Activated CD4-positive, alpha-beta T cell treated with anti-CD3 and anti-CD28 coated beads for 36 hours (primary cell): ENCODE measurements around the gene GPSM1. TPM values are rescaled to one million over a fixed set of nuclear protein-coding genes. Genes with fewer than 3 reads are reported as not detected.
"Not testable (repeated sequence)": the region's sequence is repeated elsewhere in the genome, so short reads cannot be mapped to it uniquely, and the experiment has no call there.

Experiments
- ATAC-seq: fragments of 200-7000 bp; cut with Tn5 transposase; one replicate; pipeline ENCODE4 v1.10.0; 2021; ENCODE audit warnings: mild to moderate bottlenecking, moderate library complexity
- CTCF ChIA-PET: fragments of 350-600 bp; sonication (Branson Sonifier 250); formaldehyde crosslinking; loops from one replicate; lab custom pipeline; 2021; ENCODE audit warnings: antibody characterized with exemption; lab: Charles Lee
- POLR2A ChIA-PET: fragments of 350-600 bp; sonication (Branson Sonifier 250); formaldehyde crosslinking; loops from one replicate; lab custom pipeline; 2021; ENCODE audit warnings: antibody characterized with exemption, inconsistent platforms; lab: Charles Lee
- DNase-seq: peaks from one replicate; pipeline ENCODE4 v3.0.0-alpha.2; 2020
- H3K27ac Mint-ChIP-seq: one replicate; pipeline ENCODE4 v1.8.0; 2021; ENCODE audit warnings: mixed read lengths
- H3K27me3 Mint-ChIP-seq: one replicate; pipeline ENCODE4 v1.8.0; 2021; ENCODE audit warnings: mixed read lengths
- H3K36me3 Mint-ChIP-seq: one replicate; pipeline ENCODE4 v1.8.0; 2021; ENCODE audit warnings: low read depth, mixed read lengths
- H3K4me1 Mint-ChIP-seq: one replicate; pipeline ENCODE4 v1.8.0; 2021; ENCODE audit warnings: mixed read lengths
- H3K4me3 Mint-ChIP-seq: one replicate; pipeline ENCODE4 v1.8.0; 2021; ENCODE audit warnings: mild to moderate bottlenecking, moderate library complexity, mixed read lengths
- H3K9me3 Mint-ChIP-seq: one replicate; pipeline ENCODE4 v1.8.0; 2021; ENCODE audit warnings: low read depth, mixed read lengths
- intact Hi-C, 2 experiments: fragments of 100-400 bp; cut with DNase I in 1 of 2; cut with micrococcal nuclease in 1 of 2; formaldehyde crosslinking; loops; one replicate each; pipeline versions ENCODE4 v1.14.2 to v1.15.1; 2022 to 2024; cut with DNase I, micrococcal nuclease
- total RNA-seq, 2 experiments: library from RNA; stranded (reverse); gene quantifications; one replicate each; pipeline ENCODE4 v1.2.3, GENCODE V29; 2021

GPSM1 gene
- total RNA-seq, 2 experiments from 2014 or later = 9.6 to 10.8 TPM

DNA sequence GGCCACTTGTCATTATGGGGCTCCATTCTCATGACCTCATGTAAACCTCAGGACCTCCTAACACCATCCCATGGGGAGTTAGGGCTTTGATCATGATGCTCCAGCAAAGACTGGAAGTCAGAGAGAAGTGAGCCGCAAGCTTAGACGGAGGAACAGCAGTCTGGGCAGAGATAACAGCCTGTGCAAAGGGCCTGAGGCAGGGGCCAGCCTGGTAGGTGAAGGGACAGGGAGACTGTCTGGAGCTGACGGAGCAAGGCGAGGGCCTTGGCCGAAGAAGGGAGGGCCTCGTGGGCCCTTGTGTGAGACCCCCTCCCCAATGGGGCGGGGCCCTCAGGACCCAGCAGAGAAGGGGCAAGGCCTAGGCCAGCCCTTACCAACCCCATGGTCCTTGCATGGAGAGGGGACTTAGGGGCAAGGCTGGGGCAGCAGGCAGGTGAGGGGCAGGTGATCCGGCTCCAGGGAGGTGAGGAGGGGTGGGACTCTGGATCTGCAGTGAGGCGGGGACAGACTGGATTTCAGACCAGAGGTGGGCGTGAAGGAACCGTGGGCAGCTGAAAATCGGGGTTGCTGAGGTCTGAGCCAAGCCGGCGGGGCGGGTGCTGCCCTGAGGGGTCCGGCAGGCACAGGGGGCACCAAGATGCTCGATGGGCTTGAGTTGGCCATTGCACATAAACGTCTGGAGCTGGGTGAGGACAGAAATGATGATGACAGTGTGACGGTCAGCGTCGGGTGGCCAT lies 17.4 kb downstream of the GPSM1 start:
- no peaks in the 10 kb centered on the region for H3K9me3 Mint-ChIP-seq
- ATAC-seq (no peak), DNase-seq (no peak)
- H3K27me3 Mint-ChIP-seq = no peaks in the 10 kb centered on the region
- ChIA-PET CTCF (no interaction called here), POLR2A (no interaction called here)
- H3K27ac Mint-ChIP-seq = no peak overlapping the region
- no peaks in the 10 kb centered on the region for H3K4me1 Mint-ChIP-seq
- H3K4me3 Mint-ChIP-seq = no peak overlapping the region
- H3K36me3 Mint-ChIP-seq = no peaks in the 10 kb centered on the region
- intact Hi-C loops = no loop called here

DNA sequence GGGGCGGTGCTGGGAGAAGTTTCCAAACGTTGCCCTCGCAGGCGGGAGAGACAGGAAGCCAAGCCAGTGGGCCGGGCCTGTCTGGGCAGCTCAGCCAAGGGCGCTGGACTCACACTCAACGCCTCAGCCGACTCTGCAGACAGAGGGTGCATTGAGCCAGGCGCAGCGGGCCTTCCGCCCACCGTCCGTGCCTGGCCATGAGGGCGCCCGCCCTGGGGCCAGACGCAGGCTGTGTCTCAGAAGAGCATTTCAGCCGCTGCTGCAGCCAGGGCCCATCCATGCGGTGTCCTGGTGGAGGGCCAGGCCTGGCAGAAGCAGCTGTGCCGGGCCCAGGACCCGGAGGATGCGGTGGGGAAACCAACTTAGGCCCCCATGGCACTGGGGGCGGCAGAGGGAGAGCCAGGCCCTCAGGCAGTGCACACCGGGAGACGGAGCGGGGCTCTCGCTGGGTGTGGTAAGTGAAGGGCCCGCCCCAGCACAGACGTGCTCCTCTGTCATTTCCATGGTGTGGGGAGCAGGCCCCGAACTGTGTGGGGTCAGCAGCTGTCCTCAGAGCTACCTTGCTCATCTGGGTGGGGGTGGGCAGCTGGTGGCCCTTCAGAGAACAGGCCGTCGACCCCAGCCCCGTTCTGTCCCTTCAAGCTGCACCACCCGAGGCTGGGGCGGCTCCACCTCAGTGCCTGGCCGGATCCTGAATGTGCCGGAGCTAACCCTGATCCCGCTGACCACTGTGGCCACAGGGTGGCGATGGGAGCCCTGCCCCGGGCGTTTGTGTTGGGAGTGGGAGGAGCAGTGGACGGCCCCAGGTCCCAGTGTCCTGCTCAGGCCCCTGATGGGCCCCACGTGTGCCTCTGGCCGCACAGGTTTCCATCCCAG lies 18.2 kb downstream of the GPSM1 start:
- intact Hi-C loops = no loop called here
- DNase-seq (no peak), ATAC-seq (no peak)
- Mint-ChIP-seq H3K36me3 (no peaks in the 10 kb centered on the region), H3K4me3 (no peak overlapping the region), H3K4me1 (no peaks in the 10 kb centered on the region), H3K9me3 (no peaks in the 10 kb centered on the region), H3K27ac (no peak overlapping the region), H3K27me3 (no peaks in the 10 kb centered on the region)
- POLR2A ChIA-PET = no interaction called here
- CTCF ChIA-PET = no interaction called here

DNA sequence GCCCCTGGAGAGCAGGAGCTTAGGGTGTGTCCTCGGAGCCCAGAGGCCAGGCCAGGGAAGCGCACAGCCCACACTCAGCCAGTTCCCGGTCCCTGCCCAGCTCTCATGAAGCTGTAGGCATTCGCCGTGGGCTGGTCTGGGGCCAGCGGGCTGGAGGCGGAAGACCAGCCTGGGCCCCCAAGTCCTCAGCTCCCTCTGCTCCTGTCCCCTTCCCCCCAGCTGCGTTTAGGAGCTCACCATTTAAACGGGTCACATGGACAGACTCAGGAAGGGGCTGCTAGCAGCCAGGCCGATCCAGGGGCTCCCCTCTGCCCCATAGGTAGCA lies 18.8 kb downstream of the GPSM1 start:
- H3K27ac Mint-ChIP-seq = no peak overlapping the region
- intact Hi-C loops = no loop called here
- no peaks in the 10 kb centered on the region for H3K4me1 Mint-ChIP-seq
- POLR2A ChIA-PET = no interaction called here
- CTCF ChIA-PET = no interaction called here
- ATAC-seq = no peak
- H3K9me3 Mint-ChIP-seq = no peaks in the 10 kb centered on the region
- DNase-seq = no peak
- no peaks in the 10 kb centered on the region for H3K36me3 Mint-ChIP-seq
- no peaks in the 10 kb centered on the region for H3K27me3 Mint-ChIP-seq
- H3K4me3 Mint-ChIP-seq = no peak overlapping the region

DNA sequence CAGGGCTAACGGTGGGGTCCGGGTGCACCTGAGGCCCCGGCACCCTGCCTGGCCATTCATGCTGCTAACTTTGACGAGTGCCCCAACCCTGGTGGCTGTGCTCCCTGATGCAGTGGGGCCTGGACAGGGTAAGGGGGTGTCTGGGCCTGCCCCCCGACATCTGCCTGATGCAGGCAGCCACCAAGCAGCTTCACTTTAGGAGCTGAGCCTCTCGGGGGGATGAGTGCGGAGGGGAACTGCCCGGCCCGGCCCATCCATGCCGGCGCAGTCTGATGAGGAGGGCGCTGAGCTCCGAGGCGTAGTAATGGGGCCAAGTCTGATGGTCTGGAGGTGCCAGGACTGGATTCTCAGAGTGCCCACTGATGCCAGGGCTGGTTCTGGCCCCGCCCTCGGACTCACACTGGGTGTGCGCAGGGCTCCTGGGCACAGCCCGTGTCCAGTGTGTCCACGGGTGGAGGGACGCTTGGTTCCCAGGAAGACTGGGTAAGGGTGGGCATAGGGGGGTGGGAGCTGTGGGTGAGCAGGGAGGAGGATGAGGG lies 19.7 kb downstream of the GPSM1 start:
- ChIA-PET CTCF (no interaction called here), POLR2A (no interaction called here)
- intact Hi-C loops = no loop called here
- H3K4me3 Mint-ChIP-seq = no peak overlapping the region
- no peaks in the 10 kb centered on the region for H3K4me1 Mint-ChIP-seq
- ATAC-seq (no peak), DNase-seq (no peak)
- H3K27ac Mint-ChIP-seq = no peak overlapping the region
- no peaks in the 10 kb centered on the region for H3K9me3 Mint-ChIP-seq
- H3K36me3 Mint-ChIP-seq = no peaks in the 10 kb centered on the region
- H3K27me3 Mint-ChIP-seq = no peaks in the 10 kb centered on the region

DNA sequence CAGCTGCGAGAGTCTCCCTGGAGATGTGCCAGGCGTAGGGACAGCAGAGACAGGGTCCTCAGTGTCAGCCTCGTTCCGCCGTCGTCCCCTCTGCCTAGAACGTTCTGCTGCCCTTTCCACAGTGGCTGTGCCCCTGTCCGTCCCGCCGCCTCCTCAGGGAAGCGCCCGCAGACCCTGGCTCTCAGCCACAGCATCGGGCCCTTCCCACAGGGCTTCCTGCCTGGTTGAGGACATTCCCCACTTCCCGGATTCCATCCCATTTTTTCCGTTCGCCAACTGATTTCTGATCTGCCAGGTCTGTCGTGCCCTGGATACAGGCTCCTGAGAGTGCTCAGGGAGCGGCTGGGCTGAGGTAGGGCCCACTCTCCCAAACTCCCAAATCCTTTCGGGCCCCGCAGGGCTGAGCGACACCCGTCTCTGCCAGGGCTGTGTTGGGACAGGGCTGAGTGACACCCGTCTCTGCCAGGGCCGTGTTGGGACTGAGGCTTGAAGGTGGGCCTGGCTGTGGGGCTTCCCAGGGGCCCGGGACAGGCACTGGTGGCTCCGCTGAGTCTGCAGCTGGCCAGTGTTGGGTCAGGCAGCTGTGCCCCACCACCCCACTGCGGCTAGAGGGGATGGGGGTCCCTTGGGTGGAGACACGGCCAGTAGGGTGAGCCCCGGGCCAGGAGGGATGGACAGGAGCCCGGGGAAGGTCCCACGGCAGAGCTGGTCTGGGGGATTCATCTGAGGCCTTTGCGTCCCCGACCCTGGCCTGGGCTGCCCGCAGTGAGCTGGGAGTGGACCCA lies 20.3 kb downstream of the GPSM1 start:
- no peaks in the 10 kb centered on the region for H3K36me3 Mint-ChIP-seq
- no peak for ATAC-seq
- ChIA-PET POLR2A (no interaction called here), CTCF (no interaction called here)
- no peak for DNase-seq
- no peak overlapping the region for H3K4me3 Mint-ChIP-seq
- no peaks in the 10 kb centered on the region for H3K27me3 Mint-ChIP-seq
- no peaks in the 10 kb centered on the region for H3K9me3 Mint-ChIP-seq
- H3K4me1 Mint-ChIP-seq = no peaks in the 10 kb centered on the region
- intact Hi-C loops = no loop called here
- H3K27ac Mint-ChIP-seq = no peak overlapping the region

DNA sequence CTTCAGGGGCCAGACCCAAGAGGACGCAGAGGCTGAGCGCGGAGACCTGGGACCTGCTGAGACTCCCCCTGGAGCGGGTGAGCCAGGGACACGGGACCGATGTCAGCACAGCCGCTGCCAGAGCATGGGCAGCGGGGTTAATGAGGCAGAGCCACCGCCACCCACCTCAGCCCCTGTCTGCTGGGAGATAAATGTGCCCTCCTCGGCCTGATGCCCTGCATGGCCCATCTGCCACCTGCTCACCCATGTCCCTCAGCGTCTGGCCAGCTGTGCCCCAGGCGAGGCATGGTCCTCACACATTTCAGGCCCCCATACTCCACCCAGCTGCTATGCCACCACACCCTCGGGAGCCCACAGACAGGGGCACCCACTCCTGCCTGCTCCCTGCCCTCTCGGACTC lies 21.4 kb downstream of the GPSM1 start:
- ChIA-PET CTCF (no interaction called here), POLR2A (no interaction called here)
- Mint-ChIP-seq H3K9me3 (no peaks in the 10 kb centered on the region), H3K4me1 (no peaks in the 10 kb centered on the region), H3K4me3 (no peak overlapping the region), H3K36me3 (no peaks in the 10 kb centered on the region), H3K27me3 (no peaks in the 10 kb centered on the region), H3K27ac (no peak overlapping the region)
- intact Hi-C loops = no loop called here
- ATAC-seq (no peak), DNase-seq (no peak)

DNA sequence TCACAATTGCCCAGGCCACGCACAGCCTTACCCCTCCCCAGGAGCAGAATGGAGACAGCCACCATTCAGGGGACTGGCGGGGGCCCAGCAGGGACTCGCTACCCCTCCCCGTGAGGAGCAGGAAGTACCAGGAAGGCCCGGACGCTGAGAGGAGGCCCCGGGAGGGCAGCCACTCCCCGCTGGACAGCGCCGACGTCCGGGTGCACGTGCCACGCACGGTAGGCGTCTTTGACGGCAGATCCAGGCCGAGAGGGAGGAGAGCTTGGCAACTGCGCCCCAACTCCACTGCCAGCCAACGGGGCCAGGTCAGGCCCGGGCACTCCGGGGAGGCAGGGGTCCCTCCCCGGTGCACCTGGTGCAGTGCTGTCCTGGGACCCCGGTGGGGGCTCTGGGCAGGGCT lies 22.2 kb downstream of the GPSM1 start:
- no peak overlapping the region for H3K4me3 Mint-ChIP-seq
- intact Hi-C loops = no loop called here

DNA sequence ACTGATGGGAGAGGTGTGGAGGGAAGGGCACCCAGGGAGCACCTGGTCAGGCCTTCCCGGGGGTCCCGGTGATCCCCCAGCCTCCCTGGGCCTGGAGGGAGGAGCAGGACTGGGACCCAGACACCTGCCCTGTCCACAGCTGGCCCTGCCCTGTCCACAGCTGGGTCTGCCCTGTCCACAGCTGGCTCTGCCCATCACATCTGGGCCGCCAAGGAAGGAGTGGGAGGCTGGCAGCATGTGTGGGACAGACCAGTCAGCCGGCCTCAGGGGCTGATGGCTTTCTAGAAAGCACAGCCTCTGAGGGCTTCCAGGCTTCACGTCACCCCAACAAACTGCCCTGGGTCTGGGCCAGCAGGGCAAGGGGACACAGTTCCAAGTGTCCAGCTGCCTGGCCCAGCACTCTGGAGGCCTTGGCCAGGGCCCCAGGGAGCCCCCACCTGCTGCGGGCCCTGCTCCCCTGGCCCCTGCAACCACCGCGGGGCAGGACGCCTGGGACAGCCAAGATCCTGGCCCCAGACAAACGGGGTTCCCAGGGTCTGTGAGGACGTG lies 24.0 kb downstream of the GPSM1 start:
- CTCF ChIA-PET = no interaction called here
- Mint-ChIP-seq H3K36me3 (no peaks in the 10 kb centered on the region), H3K27me3 (no peaks in the 10 kb centered on the region), H3K9me3 (no peaks in the 10 kb centered on the region), H3K27ac (no peak overlapping the region), H3K4me3 (no peak overlapping the region), H3K4me1 (no peaks in the 10 kb centered on the region)
- DNase-seq (no peak), ATAC-seq (no peak)
- intact Hi-C loops = no loop called here
- POLR2A ChIA-PET = no interaction called here

More for the DNA sequence above, 22.2 kb downstream of the GPSM1 start:
- DNase-seq = no peak
- Mint-ChIP-seq H3K4me1 (no peaks in the 10 kb centered on the region), H3K27me3 (no peaks in the 10 kb centered on the region), H3K36me3 (no peaks in the 10 kb centered on the region), H3K9me3 (no peaks in the 10 kb centered on the region), H3K27ac (no peak overlapping the region)
- no peak for ATAC-seq
- ChIA-PET POLR2A (no interaction called here), CTCF (no interaction called here)

DNA sequence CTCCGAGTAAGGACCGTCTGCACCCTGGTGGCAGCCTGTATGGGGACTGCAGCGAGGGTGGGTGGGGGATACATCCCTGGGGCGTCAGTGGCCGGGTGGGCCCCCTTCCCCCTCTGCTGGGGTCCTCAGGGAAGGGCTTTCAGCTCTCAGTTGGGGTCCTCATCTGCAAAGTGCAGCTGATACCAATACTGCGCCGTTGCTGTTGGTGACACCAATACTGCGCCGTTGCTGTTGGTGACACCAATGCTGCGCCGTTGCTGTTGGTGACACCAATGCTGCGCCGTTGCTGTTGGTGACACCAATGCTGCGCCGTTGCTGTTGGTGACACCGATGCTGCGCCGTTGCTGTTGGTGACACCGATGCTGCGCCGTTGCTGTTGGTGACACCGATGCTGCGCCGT lies 24.5 kb downstream of the GPSM1 start:
- ATAC-seq, H3K4me1 Mint-ChIP-seq, CTCF ChIA-PET, H3K27me3 Mint-ChIP-seq, H3K9me3 Mint-ChIP-seq, H3K27ac Mint-ChIP-seq, H3K4me3 Mint-ChIP-seq, H3K36me3 Mint-ChIP-seq, POLR2A ChIA-PET, intact Hi-C loops, DNase-seq: not testable (repeated sequence)

DNA sequence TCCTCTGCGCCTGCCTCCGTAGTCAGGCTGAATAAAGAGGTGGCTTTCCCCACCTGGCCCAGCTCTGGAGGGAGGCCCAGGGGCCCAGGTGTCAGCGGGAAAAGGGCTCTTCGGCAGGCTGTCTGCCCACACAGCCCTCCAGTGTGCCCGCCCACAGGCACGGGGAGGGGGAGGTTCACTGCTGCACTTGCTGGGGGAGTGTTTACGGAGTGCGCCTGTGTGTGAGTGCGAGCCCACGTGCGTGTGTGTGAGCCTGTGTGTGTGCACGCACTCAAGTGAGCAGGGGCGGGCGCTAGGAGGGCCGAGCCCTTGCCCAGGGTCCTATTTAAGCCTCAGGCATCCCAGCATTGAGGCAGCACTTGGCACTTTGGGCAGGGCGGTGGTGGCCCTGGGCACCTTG lies 25.3 kb downstream of the GPSM1 start:
- peak; percentile 16 for ATAC-seq
- no peaks in the 10 kb centered on the region for H3K27me3 Mint-ChIP-seq
- ChIA-PET CTCF (no interaction called here), POLR2A (no interaction called here)
- no peaks in the 10 kb centered on the region for H3K9me3 Mint-ChIP-seq
- no peaks in the 10 kb centered on the region for H3K4me1 Mint-ChIP-seq
- H3K27ac Mint-ChIP-seq = no peak overlapping the region
- intact Hi-C loops = no loop called here
- no peaks in the 10 kb centered on the region for H3K36me3 Mint-ChIP-seq
- DNase-seq = no peak
- no peak overlapping the region for H3K4me3 Mint-ChIP-seq

DNA sequence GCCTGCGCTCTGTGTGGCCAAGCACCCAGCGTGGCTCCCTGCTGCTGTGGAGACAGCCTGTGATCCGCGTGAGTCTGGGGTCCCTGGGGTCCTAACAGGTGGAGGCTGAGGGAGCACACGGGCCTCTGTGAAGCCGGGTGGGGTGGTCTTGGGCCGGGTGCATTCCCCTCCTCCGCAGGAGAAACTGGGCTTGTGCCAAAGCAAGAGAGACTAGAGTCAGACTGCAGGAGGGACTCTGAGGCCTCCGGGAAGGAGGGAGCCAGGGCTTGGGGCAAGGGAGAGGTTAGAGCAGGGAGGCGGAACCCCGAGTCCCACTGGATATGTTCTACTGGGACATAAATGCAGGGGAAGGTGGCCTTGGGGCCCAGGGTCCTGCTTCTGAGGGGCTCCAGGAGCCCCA lies 25.7 kb downstream of the GPSM1 start:
- Mint-ChIP-seq H3K4me1 (no peaks in the 10 kb centered on the region), H3K27ac (no peak overlapping the region), H3K4me3 (no peak overlapping the region), H3K36me3 (no peaks in the 10 kb centered on the region), H3K9me3 (no peaks in the 10 kb centered on the region), H3K27me3 (no peaks in the 10 kb centered on the region)
- POLR2A ChIA-PET = no interaction called here
- DNase-seq (no peak), ATAC-seq (no peak)
- CTCF ChIA-PET = no interaction called here
- intact Hi-C loops = no loop called here
